Measurements from ENCODE around the gene UAP1. TPM values are rescaled to one million over a fixed set of nuclear protein-coding genes. Genes with fewer than 3 reads are reported as not detected.

Gene UAP1
- total RNA-seq, 1 experiment from 2014 or later, result 26.9 TPM

- H4K5ac ChIP-seq (ENCODE audit: insufficient read length, low read depth, low read length), result no peak overlapping the region
- H2AK5ac ChIP-seq (ENCODE audit: insufficient read length, low read length), result no peak overlapping the region
- no peak overlapping the region for H3K18ac ChIP-seq (ENCODE audit: insufficient read length, low read depth, low read length)
- no peak overlapping the region for H2BK12ac ChIP-seq (ENCODE audit: insufficient read length, low read depth, low read length)
- H3K4ac ChIP-seq (ENCODE audit: low read depth, low read length), result no peak overlapping the region
- no peak overlapping the region for H3K23ac ChIP-seq (ENCODE audit: insufficient read length, low read depth, low read length)
- H3K27me3 ChIP-seq (ENCODE audit: insufficient read depth, low read length), result no peaks in the 10 kb centered on the region
- H3K56ac ChIP-seq (ENCODE audit: insufficient read length, low read depth, low read length), result no peak overlapping the region
- no peak overlapping the region for H3K4me3 Mint-ChIP-seq
- no peak overlapping the region for H3K9ac ChIP-seq (ENCODE audit: extremely low read depth, insufficient read length, low read length)
- no peak for TF ChIP-seq CTCF (conservative IDR thresholded peaks at IDR 0.05)
- H3K27me3 Mint-ChIP-seq (ENCODE audit: low read depth), result no peaks in the 10 kb centered on the region
- peaks cover 8 to 19% (median 13%) of the 10 kb centered on the region in 3 experiments for H3K36me3 Mint-ChIP-seq (ENCODE audit: insufficient read depth in 1 of 3, low read depth in 3 of 3)
- no peak overlapping the region for H4K91ac ChIP-seq (ENCODE audit: insufficient read length, low read depth, low read length)
- H3K9me3 ChIP-seq (ENCODE audit: control insufficient read depth, low read depth, low read length), result no peaks in the 10 kb centered on the region
- H2AFZ ChIP-seq (ENCODE audit: low read length), result no peak overlapping the region
- no peaks in the 10 kb centered on the region for H3K79me2 ChIP-seq (ENCODE audit: insufficient read depth, low read length)
- no peak overlapping the region for H2BK120ac ChIP-seq (ENCODE audit: low read depth, low read length, poor library complexity, severe bottlenecking)
- no peaks in the 10 kb centered on the region for H3K23me2 ChIP-seq (ENCODE audit: insufficient read length, low read depth, low read length, poor library complexity, severe bottlenecking)
- peaks cover 13 to 19% of the 10 kb centered on the region in 2 experiments for H3K9me3 Mint-ChIP-seq
- no peak overlapping the region for H3K27ac Mint-ChIP-seq
- DNase-seq, result no peak
- H4K8ac ChIP-seq (replicated peaks; ENCODE audit: insufficient read length, low read depth, low read length), result no peak overlapping the region
- H4K20me1 ChIP-seq (ENCODE audit: control insufficient read depth, insufficient read depth, insufficient read length), result no peaks in the 10 kb centered on the region
- no peak overlapping the region for H3K4me2 ChIP-seq (ENCODE audit: insufficient read depth, insufficient read length, low read length)
- no peaks in the 10 kb centered on the region for H3K4me1 Mint-ChIP-seq
- H3K27ac ChIP-seq (ENCODE audit: insufficient read length, low read depth, low read length), result no peak overlapping the region
- no peak overlapping the region for H3K14ac ChIP-seq (ENCODE audit: insufficient read depth, low read length)
- H2BK15ac ChIP-seq (ENCODE audit: low read depth, low read length), result no peak overlapping the region
- H3T11ph ChIP-seq (ENCODE audit: low read length), result no peak overlapping the region
- H2BK5ac ChIP-seq (ENCODE audit: insufficient read length, low read length), result no peak overlapping the region
- no peaks in the 10 kb centered on the region for H3K4me1 ChIP-seq (ENCODE audit: insufficient read depth, low read length)
- no peaks in the 10 kb centered on the region for H3K79me1 ChIP-seq (ENCODE audit: insufficient read depth, low read depth, low read length, poor library complexity, severe bottlenecking)
- no peak overlapping the region for H2BK20ac ChIP-seq (ENCODE audit: low read depth, low read length, poor library complexity, severe bottlenecking)
Observed at GRCh38 chr1:162621256-162621655, 59.7 kb downstream of the UAP1 start.

Data from H9 (cell line).